HEK293 (cell line): ENCODE data around the gene LRRC32.

Experiments
- CTCF ChIA-PET: fragments of 350-600 bp; formaldehyde crosslinking; extraction: SDS; loops from one replicate; lab custom pipeline; 2021; ENCODE audit warnings: antibody characterized with exemption; lab: Yijun Ruan, JAX
- POLR2A ChIA-PET: fragments of 300-600 bp; formaldehyde crosslinking; extraction: SDS; loops from one replicate; lab custom pipeline; 2020; ENCODE audit warnings: antibody characterized with exemption, inconsistent platforms; lab: Yijun Ruan, JAX
- H3K27ac ChIP-seq: fragments of 200-500 bp; sonication (Bioruptor generic); 2 replicates; pipeline ENCODE4 v1.5.1; 2014; ENCODE audit warnings: low read depth, low read length, control low read depth, inconsistent platforms; ENCODE audit errors: extremely low read depth
- H3K36me3 ChIP-seq, 2 experiments: fragments of 200-500 bp in 1 of 2; sonication (Bioruptor generic) in 1 of 2; 1 replicate in 1 of 2; 2 replicates in 1 of 2; pipeline ENCODE4 v1.5.1; 2014 to 2017; ENCODE audit warnings: inconsistent platforms in 2 of 2, low read length in 2 of 2; ENCODE audit not compliant: control insufficient read depth in 2 of 2, insufficient read depth in 1 of 2
- H3K4me1 ChIP-seq: fragments of 200-500 bp; sonication (Bioruptor generic); 2 replicates; pipeline ENCODE4 v1.5.1; 2014; ENCODE audit warnings: mild to moderate bottlenecking, low read length, inconsistent platforms; ENCODE audit not compliant: control insufficient read depth, insufficient read depth
- H3K4me3 ChIP-seq: 2 replicates; pipeline ENCODE4 v1.5.1; 2011; ENCODE audit warnings: low read depth, mild to moderate bottlenecking, control low read depth, low read length, moderate library complexity
- H3K9me3 ChIP-seq: fragments of 200-500 bp; sonication (Bioruptor generic); 2 replicates; pipeline ENCODE4 v1.5.1; 2014; ENCODE audit warnings: low read depth, low read length, inconsistent platforms; ENCODE audit not compliant: control insufficient read depth, insufficient read depth
- BCL11B ChIP-seq: fragments of 450-650 bp; formaldehyde crosslinking; IDR thresholded peaks from 2 replicates; pipeline ENCODE4 v1.5.1; 2016; ENCODE audit warnings: low read depth, missing biosample characterization, missing genetic modification characterization
- KLF9 ChIP-seq: fragments of 450-650 bp; formaldehyde crosslinking; IDR thresholded peaks from 2 replicates; pipeline ENCODE4 v1.5.1; 2016; ENCODE audit warnings: missing biosample characterization, missing genetic modification characterization, low read depth
- OSR2 ChIP-seq: fragments of 450-650 bp; formaldehyde crosslinking; IDR thresholded peaks from 2 replicates; pipeline ENCODE4 v1.5.1; 2016; ENCODE audit warnings: missing biosample characterization, missing genetic modification characterization
- SP2 ChIP-seq: fragments of 450-650 bp; formaldehyde crosslinking; IDR thresholded peaks from 2 replicates; pipeline ENCODE4 v1.5.1; 2016; ENCODE audit warnings: missing biosample characterization, missing genetic modification characterization
- ZFP3 ChIP-seq: fragments of 450-650 bp; formaldehyde crosslinking; IDR thresholded peaks from 2 replicates; pipeline ENCODE4 v1.5.1; 2016; ENCODE audit warnings: low read depth, missing biosample characterization, missing genetic modification characterization
- ZIC2 ChIP-seq: fragments of 450-650 bp; formaldehyde crosslinking; IDR thresholded peaks from 2 replicates; pipeline ENCODE4 v1.5.1; 2016; ENCODE audit warnings: missing biosample characterization, missing genetic modification characterization
- ZNF274 ChIP-seq, 2 experiments: fragments of 200-500 bp in 1 of 2; fragments of 450-650 bp in 1 of 2; sonication (Bioruptor generic) in 1 of 2; formaldehyde crosslinking in 1 of 2; IDR thresholded peaks; 2 replicates each; pipeline versions ENCODE4 v1.5.1 to v1.6.1; 2014 to 2016; ENCODE audit warnings: borderline replicate concordance in 1 of 2, inconsistent platforms in 1 of 2, low read length in 1 of 2, missing biosample characterization in 1 of 2, missing genetic modification characterization in 1 of 2
- ZNF292 ChIP-seq: fragments of 450-650 bp; formaldehyde crosslinking; IDR thresholded peaks from 2 replicates; pipeline ENCODE4 v1.5.1; 2016; ENCODE audit warnings: low read depth, missing biosample characterization, missing genetic modification characterization, borderline replicate concordance
- ZNF324 ChIP-seq: fragments of 450-650 bp; formaldehyde crosslinking; IDR thresholded peaks from 2 replicates; pipeline ENCODE4 v1.5.1; 2016; ENCODE audit warnings: missing biosample characterization, missing genetic modification characterization
- ZNF394 ChIP-seq: fragments of 450-650 bp; formaldehyde crosslinking; IDR thresholded peaks from 2 replicates; pipeline ENCODE4 v1.5.1; 2016; ENCODE audit warnings: missing biosample characterization, missing genetic modification characterization, mild to moderate bottlenecking, moderate library complexity, borderline replicate concordance
- ZNF423 ChIP-seq: fragments of 450-650 bp; formaldehyde crosslinking; IDR thresholded peaks from 2 replicates; pipeline ENCODE4 v1.5.1; 2016; ENCODE audit warnings: missing biosample characterization, missing genetic modification characterization
- ZNF449 ChIP-seq: fragments of 450-650 bp; formaldehyde crosslinking; IDR thresholded peaks from 2 replicates; pipeline ENCODE4 v1.5.1; 2017; ENCODE audit warnings: missing biosample characterization, mild to moderate bottlenecking, missing genetic modification characterization, moderate library complexity
- ZNF473 ChIP-seq: fragments of 450-650 bp; formaldehyde crosslinking; IDR thresholded peaks from 2 replicates; pipeline ENCODE4 v1.5.1; 2017; ENCODE audit warnings: missing biosample characterization, missing genetic modification characterization
- ZNF544 ChIP-seq: fragments of 450-650 bp; formaldehyde crosslinking; IDR thresholded peaks from 2 replicates; pipeline ENCODE4 v1.5.0; 2017; ENCODE audit warnings: missing biosample characterization, missing genetic modification characterization
- ZNF548 ChIP-seq: fragments of 450-650 bp; formaldehyde crosslinking; IDR thresholded peaks from 2 replicates; pipeline ENCODE4 v1.5.1; 2016; ENCODE audit warnings: missing biosample characterization, missing genetic modification characterization
- ZNF585B ChIP-seq: fragments of 450-650 bp; formaldehyde crosslinking; IDR thresholded peaks from 2 replicates; pipeline ENCODE4 v1.5.1; 2016; ENCODE audit warnings: missing biosample characterization, missing genetic modification characterization
- ZNF639 ChIP-seq: fragments of 450-650 bp; formaldehyde crosslinking; IDR thresholded peaks from 2 replicates; pipeline ENCODE4 v1.5.1; 2016; ENCODE audit warnings: missing biosample characterization, missing genetic modification characterization
- ZNF660 ChIP-seq: fragments of 450-650 bp; IDR thresholded peaks from 2 replicates; pipeline ENCODE4 v1.5.1; 2018; ENCODE audit warnings: missing biosample characterization, mild to moderate bottlenecking, missing genetic modification characterization
- TF ChIP-seq, protein P1 (sequence below): fragments of 450-650 bp; formaldehyde crosslinking; IDR thresholded peaks from 2 replicates; pipeline ENCODE4 v1.5.1; 2016; ENCODE audit warnings: missing biosample characterization, missing genetic modification characterization
- TF ChIP-seq, protein P2 (sequence below): fragments of 450-650 bp; formaldehyde crosslinking; IDR thresholded peaks from 2 replicates; pipeline ENCODE4 v1.5.1; 2016; ENCODE audit warnings: missing biosample characterization, missing genetic modification characterization, borderline replicate concordance

The LRRC32 gene

GRCh38 chr11:76654298-76654851 lies 16.2 kb downstream of the LRRC32 start (continued):
- TF ChIP-seq ZNF639 (tag by site-specific recombination) (no peak), KLF9 (tag by site-specific recombination) (no peak), ZNF274 (IDR thresholded peaks at IDR 0.05; ENCODE audit: low read length) (no peak), ZNF274 (tag by site-specific recombination; IDR thresholded peaks at IDR 0.05; ENCODE audit: borderline replicate concordance) (no peak), OSR2 (tag by site-specific recombination) (no peak), ZNF324 (no peak), ZIC2 (tag by site-specific recombination) (no peak), ZFP3 (tag by site-specific recombination) (no peak)
- TF ChIP-seq, protein P1, sequence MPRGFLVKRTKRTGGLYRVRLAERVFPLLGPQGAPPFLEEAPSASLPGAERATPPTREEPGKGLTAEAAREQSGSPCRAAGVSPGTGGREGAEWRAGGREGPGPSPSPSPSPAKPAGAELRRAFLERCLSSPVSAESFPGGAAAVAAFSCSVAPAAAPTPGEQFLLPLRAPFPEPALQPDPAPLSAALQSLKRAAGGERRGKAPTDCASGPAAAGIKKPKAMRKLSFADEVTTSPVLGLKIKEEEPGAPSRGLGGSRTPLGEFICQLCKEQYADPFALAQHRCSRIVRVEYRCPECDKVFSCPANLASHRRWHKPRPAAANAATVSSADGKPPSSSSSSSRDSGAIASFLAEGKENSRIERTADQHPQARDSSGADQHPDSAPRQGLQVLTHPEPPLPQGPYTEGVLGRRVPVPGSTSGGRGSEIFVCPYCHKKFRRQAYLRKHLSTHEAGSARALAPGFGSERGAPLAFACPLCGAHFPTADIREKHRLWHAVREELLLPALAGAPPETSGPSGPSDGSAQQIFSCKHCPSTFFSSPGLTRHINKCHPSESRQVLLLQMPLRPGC = no peak

GRCh38 chr11:76653674-76654284 lies 16.8 kb downstream of the LRRC32 start:
- H3K9me3 ChIP-seq = no peaks in the 10 kb centered on the region
- no peaks in the 10 kb centered on the region for H3K4me1 ChIP-seq
- H3K36me3 ChIP-seq = no peaks in the 10 kb centered on the region
- ChIA-PET POLR2A (no interaction called here), CTCF (interaction anchor here (0.6 kb wide), 1 partner anchor 104 kb away, joined by 3 read pairs; no protein-coding TSS in a partner anchor)
- no peak overlapping the region for H3K27ac ChIP-seq
- TF ChIP-seq BCL11B (tag by site-specific recombination) (no peak), ZNF423 (tag by site-specific recombination) (no peak), ZNF585B (tag by site-specific recombination) (no peak), ZNF473 (tag by site-specific recombination) (no peak), ZNF449 (no peak), ZNF544 (tag by site-specific recombination) (no peak), ZNF548 (tag by site-specific recombination) (no peak), ZNF394 (tag by site-specific recombination) (no peak), ZNF292 (tag by site-specific recombination) (no peak), SP2 (no peak), ZNF660 (no peak)
- TF ChIP-seq, protein P2, sequence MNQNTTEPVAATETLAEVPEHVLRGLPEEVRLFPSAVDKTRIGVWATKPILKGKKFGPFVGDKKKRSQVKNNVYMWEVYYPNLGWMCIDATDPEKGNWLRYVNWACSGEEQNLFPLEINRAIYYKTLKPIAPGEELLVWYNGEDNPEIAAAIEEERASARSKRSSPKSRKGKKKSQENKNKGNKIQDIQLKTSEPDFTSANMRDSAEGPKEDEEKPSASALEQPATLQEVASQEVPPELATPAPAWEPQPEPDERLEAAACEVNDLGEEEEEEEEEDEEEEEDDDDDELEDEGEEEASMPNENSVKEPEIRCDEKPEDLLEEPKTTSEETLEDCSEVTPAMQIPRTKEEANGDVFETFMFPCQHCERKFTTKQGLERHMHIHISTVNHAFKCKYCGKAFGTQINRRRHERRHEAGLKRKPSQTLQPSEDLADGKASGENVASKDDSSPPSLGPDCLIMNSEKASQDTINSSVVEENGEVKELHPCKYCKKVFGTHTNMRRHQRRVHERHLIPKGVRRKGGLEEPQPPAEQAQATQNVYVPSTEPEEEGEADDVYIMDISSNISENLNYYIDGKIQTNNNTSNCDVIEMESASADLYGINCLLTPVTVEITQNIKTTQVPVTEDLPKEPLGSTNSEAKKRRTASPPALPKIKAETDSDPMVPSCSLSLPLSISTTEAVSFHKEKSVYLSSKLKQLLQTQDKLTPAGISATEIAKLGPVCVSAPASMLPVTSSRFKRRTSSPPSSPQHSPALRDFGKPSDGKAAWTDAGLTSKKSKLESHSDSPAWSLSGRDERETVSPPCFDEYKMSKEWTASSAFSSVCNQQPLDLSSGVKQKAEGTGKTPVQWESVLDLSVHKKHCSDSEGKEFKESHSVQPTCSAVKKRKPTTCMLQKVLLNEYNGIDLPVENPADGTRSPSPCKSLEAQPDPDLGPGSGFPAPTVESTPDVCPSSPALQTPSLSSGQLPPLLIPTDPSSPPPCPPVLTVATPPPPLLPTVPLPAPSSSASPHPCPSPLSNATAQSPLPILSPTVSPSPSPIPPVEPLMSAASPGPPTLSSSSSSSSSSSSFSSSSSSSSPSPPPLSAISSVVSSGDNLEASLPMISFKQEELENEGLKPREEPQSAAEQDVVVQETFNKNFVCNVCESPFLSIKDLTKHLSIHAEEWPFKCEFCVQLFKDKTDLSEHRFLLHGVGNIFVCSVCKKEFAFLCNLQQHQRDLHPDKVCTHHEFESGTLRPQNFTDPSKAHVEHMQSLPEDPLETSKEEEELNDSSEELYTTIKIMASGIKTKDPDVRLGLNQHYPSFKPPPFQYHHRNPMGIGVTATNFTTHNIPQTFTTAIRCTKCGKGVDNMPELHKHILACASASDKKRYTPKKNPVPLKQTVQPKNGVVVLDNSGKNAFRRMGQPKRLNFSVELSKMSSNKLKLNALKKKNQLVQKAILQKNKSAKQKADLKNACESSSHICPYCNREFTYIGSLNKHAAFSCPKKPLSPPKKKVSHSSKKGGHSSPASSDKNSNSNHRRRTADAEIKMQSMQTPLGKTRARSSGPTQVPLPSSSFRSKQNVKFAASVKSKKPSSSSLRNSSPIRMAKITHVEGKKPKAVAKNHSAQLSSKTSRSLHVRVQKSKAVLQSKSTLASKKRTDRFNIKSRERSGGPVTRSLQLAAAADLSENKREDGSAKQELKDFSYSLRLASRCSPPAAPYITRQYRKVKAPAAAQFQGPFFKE (tag by site-specific recombination) = no peak
- no peak overlapping the region for H3K4me3 ChIP-seq
